Measurements from ENCODE around the gene R3HDM4.

The R3HDM4 gene

GRCh38 chr19:934197-934840 is 21.3 kb upstream of the R3HDM4 start:
- Histone ChIP-seq H3K9me2 (ENCODE audit: low read depth, low read length) (no peaks in the 10 kb centered on the region), H2AFZ (ENCODE audit: low read length) (no peak overlapping the region), H3K4me3 (ENCODE audit: low read depth, low read length, poor library complexity, severe bottlenecking) (no peak overlapping the region), H3K9ac (ENCODE audit: low read length) (no peak overlapping the region), H3F3A (ENCODE audit: insufficient read depth, low read length) (no peaks in the 10 kb centered on the region), H3K4me1 (ENCODE audit: insufficient read depth, low read length, severe bottlenecking) (no peaks in the 10 kb centered on the region), H3K36me3 (ENCODE audit: insufficient read depth, low read length) (no peaks in the 10 kb centered on the region), H3K79me2 (ENCODE audit: insufficient read depth, low read length) (no peaks in the 10 kb centered on the region), H3K4me2 (ENCODE audit: low read length) (no peak overlapping the region), H3K27ac (ENCODE audit: low read depth, low read length, poor library complexity, severe bottlenecking) (no peak overlapping the region), H3K9me3 (ENCODE audit: low read length) (0 out of 2 replicates have a peak, but pooled peaks cover 2% of the 10 kb centered on the region), H3K27me3 (ENCODE audit: insufficient read depth, low read length) (peaks cover 19% of the 10 kb centered on the region), H4K20me1 (ENCODE audit: insufficient read depth, low read length) (no peaks in the 10 kb centered on the region)
- TF ChIP-seq EZH2 (IDR thresholded peaks at IDR 0.05; ENCODE audit: borderline replicate concordance, low read length) (no peak), CTCF (IDR thresholded peaks at IDR 0.05; ENCODE audit: low read length) (no peak)

DNA sequence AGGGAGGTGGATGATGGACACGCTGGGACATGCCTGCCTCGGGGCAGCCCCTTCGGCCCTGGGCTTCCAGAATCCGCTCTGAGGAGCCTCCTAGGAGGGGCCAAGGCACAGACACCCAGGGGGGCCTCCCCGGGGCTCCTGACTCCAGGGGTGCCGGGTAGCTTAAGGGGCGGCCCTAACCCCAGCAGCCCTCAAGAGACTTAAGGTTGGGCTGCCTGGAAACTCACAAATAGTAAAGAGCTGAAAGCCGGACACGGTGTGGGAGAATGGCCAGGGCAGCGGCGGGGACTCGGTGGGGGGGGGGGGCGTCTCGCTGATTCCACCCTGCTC is 20.5 kb upstream of the R3HDM4 start:
- Histone ChIP-seq H3K36me3 (ENCODE audit: insufficient read depth, low read length) (no peaks in the 10 kb centered on the region), H4K20me1 (ENCODE audit: insufficient read depth, low read length) (no peaks in the 10 kb centered on the region), H3K4me1 (ENCODE audit: insufficient read depth, low read length, severe bottlenecking) (no peaks in the 10 kb centered on the region), H3F3A (ENCODE audit: insufficient read depth, low read length) (no peaks in the 10 kb centered on the region), H3K79me2 (ENCODE audit: insufficient read depth, low read length) (no peaks in the 10 kb centered on the region), H3K27me3 (ENCODE audit: insufficient read depth, low read length) (peaks cover 18% of the 10 kb centered on the region), H2AFZ (ENCODE audit: low read length) (no peak overlapping the region), H3K4me3 (ENCODE audit: low read depth, low read length, poor library complexity, severe bottlenecking) (no peak overlapping the region), H3K9me3 (ENCODE audit: low read length) (0 out of 2 replicates have a peak, but pooled peaks cover 2% of the 10 kb centered on the region), H3K9me2 (ENCODE audit: low read depth, low read length) (no peaks in the 10 kb centered on the region), H3K27ac (ENCODE audit: low read depth, low read length, poor library complexity, severe bottlenecking) (no peak overlapping the region), H3K9ac (ENCODE audit: low read length) (no peak overlapping the region), H3K4me2 (ENCODE audit: low read length) (no peak overlapping the region)
- TF ChIP-seq CTCF (IDR thresholded peaks at IDR 0.05; ENCODE audit: low read length) (no peak), EZH2 (IDR thresholded peaks at IDR 0.05; ENCODE audit: borderline replicate concordance, low read length) (no peak)

- Histone ChIP-seq H3K4me1 (ENCODE audit: insufficient read depth, low read length, severe bottlenecking) (no peaks in the 10 kb centered on the region), H3K79me2 (ENCODE audit: insufficient read depth, low read length) (no peaks in the 10 kb centered on the region), H3K9ac (ENCODE audit: low read length) (no peak overlapping the region), H3K27ac (ENCODE audit: low read depth, low read length, poor library complexity, severe bottlenecking) (no peak overlapping the region), H3K9me2 (ENCODE audit: low read depth, low read length) (no peaks in the 10 kb centered on the region), H3K4me3 (ENCODE audit: low read depth, low read length, poor library complexity, severe bottlenecking) (no peak overlapping the region), H3K9me3 (ENCODE audit: low read length) (0 out of 2 replicates have a peak, but pooled peaks cover 2% of the 10 kb centered on the region), H3K27me3 (ENCODE audit: insufficient read depth, low read length) (peaks cover 11% of the 10 kb centered on the region), H3F3A (ENCODE audit: insufficient read depth, low read length) (no peaks in the 10 kb centered on the region), H3K4me2 (ENCODE audit: low read length) (no peak overlapping the region), H3K36me3 (ENCODE audit: insufficient read depth, low read length) (no peaks in the 10 kb centered on the region), H2AFZ (ENCODE audit: low read length) (no peak overlapping the region), H4K20me1 (ENCODE audit: insufficient read depth, low read length) (no peaks in the 10 kb centered on the region)
- TF ChIP-seq EZH2 (IDR thresholded peaks at IDR 0.05; ENCODE audit: borderline replicate concordance, low read length): no peak
- TF ChIP-seq CTCF (IDR thresholded peaks at IDR 0.05; ENCODE audit: low read length): no peak
Observed at GRCh38 chr19:932648-933552, 19.9 kb upstream of the R3HDM4 start.

All from OCI-LY1 (cell line).